Type B pancreatic cell (in vitro differentiated cells): ENCODE data around the gene CPB1. TPM values are rescaled to one million over a fixed set of nuclear protein-coding genes. Genes with fewer than 3 reads are reported as not detected.

Experiments
- DNase-seq: peaks from one replicate; pipeline ENCODE4 v3.0.0; 2021; ENCODE audit warnings: mixed read lengths; ENCODE audit not compliant: unreplicated experiment; ENCODE audit errors: extremely low spot score
- H3K27ac Mint-ChIP-seq: 2 replicates; pipeline ENCODE4 v1.8.0; 2021; ENCODE audit warnings: mild to moderate bottlenecking, mixed read lengths
- H3K27me3 Mint-ChIP-seq: 2 replicates; pipeline ENCODE4 v1.8.0; 2021; ENCODE audit warnings: mixed read lengths
- H3K36me3 Mint-ChIP-seq: 2 replicates; pipeline ENCODE4 v1.8.0; 2021; ENCODE audit warnings: mixed read lengths
- H3K4me1 Mint-ChIP-seq: one replicate; pipeline ENCODE4 v1.8.0; 2021; ENCODE audit warnings: mixed read lengths; ENCODE audit not compliant: unreplicated experiment
- H3K4me3 Mint-ChIP-seq: 2 replicates; pipeline ENCODE4 v1.8.0; 2021; ENCODE audit warnings: mild to moderate bottlenecking, mixed read lengths
- H3K9me3 Mint-ChIP-seq: 2 replicates; pipeline ENCODE4 v1.8.0; 2021; ENCODE audit warnings: mixed read lengths
- CTCF ChIP-seq: fragments of 200-600 bp; sonication (generic); conservative IDR thresholded peaks from 2 replicates; pipeline ENCODE4 v1.5.0; 2021; ENCODE audit warnings: antibody characterized with exemption, mild to moderate bottlenecking
- total RNA-seq: library from RNA; stranded (reverse); gene quantifications from 2 replicates; pipeline ENCODE4 v1.2.1, GENCODE V29; 2021; ENCODE audit warnings: low replicate concordance

CPB1 gene
- total RNA-seq, 1 donor from 2014 or later, result 0.56 TPM

GRCh38 chr3:148820361-148821245 is 7.0 kb upstream of the CPB1 start:
- no peak for DNase-seq
- TF ChIP-seq CTCF, result no peak
- peak overlapping the region; percentile 21 for H3K4me3 Mint-ChIP-seq
- peaks cover 16% of the 10 kb centered on the region for H3K27me3 Mint-ChIP-seq
- peaks cover 29% of the 10 kb centered on the region for H3K4me1 Mint-ChIP-seq
- H3K36me3 Mint-ChIP-seq, result no peaks in the 10 kb centered on the region
- H3K9me3 Mint-ChIP-seq, result peaks cover 7% of the 10 kb centered on the region
- H3K27ac Mint-ChIP-seq, result peak overlapping the region; percentile 30

GRCh38 chr3:148823026-148823425 is 4.6 kb upstream of the CPB1 start:
- no peak for DNase-seq
- H3K9me3 Mint-ChIP-seq, result peaks cover 7% of the 10 kb centered on the region
- peaks cover 9% of the 10 kb centered on the region for H3K27me3 Mint-ChIP-seq
- H3K4me3 Mint-ChIP-seq, result no peak overlapping the region
- TF ChIP-seq CTCF, result no peak
- H3K27ac Mint-ChIP-seq, result no peak overlapping the region
- no peaks in the 10 kb centered on the region for H3K36me3 Mint-ChIP-seq
- H3K4me1 Mint-ChIP-seq, result peaks cover 26% of the 10 kb centered on the region

GRCh38 chr3:148825476-148825875 is 2.1 kb upstream of the CPB1 start:
- DNase-seq, result no peak
- H3K9me3 Mint-ChIP-seq, result peaks cover 6% of the 10 kb centered on the region
- peaks cover 12% of the 10 kb centered on the region for H3K27me3 Mint-ChIP-seq
- H3K4me1 Mint-ChIP-seq, result peaks cover 36% of the 10 kb centered on the region
- H3K36me3 Mint-ChIP-seq, result no peaks in the 10 kb centered on the region
- no peak overlapping the region for H3K27ac Mint-ChIP-seq
- no peak overlapping the region for H3K4me3 Mint-ChIP-seq
- no peak for TF ChIP-seq CTCF

GRCh38 chr3:148828136-148828690 is 602 bp downstream of the CPB1 start:
- no peak for DNase-seq
- Mint-ChIP-seq H3K4me3 (no peak overlapping the region), H3K27ac (no peak overlapping the region), H3K9me3 (no peaks in the 10 kb centered on the region), H3K4me1 (peaks cover 29% of the 10 kb centered on the region), H3K27me3 (peaks cover 20% of the 10 kb centered on the region), H3K36me3 (no peaks in the 10 kb centered on the region)
- no peak for TF ChIP-seq CTCF

GRCh38 chr3:148829926-148830325 is 2.3 kb downstream of the CPB1 start:
- peaks cover 25% of the 10 kb centered on the region for H3K4me1 Mint-ChIP-seq
- H3K27me3 Mint-ChIP-seq, result peaks cover 23% of the 10 kb centered on the region
- TF ChIP-seq CTCF, result no peak
- no peaks in the 10 kb centered on the region for H3K9me3 Mint-ChIP-seq
- H3K36me3 Mint-ChIP-seq, result no peaks in the 10 kb centered on the region
- DNase-seq, result no peak
- H3K27ac Mint-ChIP-seq, result no peak overlapping the region
- no peak overlapping the region for H3K4me3 Mint-ChIP-seq
